SK-N-SH treated with all-trans-retinoic acid at 6 μM for 48 hours (cell line): ENCODE results near the gene RMC1.

Source experiments
- CSDC2 ChIP-seq: fragments of 250-450 bp; sonication (Bioruptor Pico); IDR thresholded peaks from 2 replicates; pipeline ENCODE4 v1.5.0; 2020; ENCODE audit warnings: mild to moderate bottlenecking, moderate library complexity
- CSRNP3 ChIP-seq: fragments of 250-450 bp; sonication (Bioruptor Pico); IDR thresholded peaks from 2 replicates; pipeline ENCODE4 v1.5.1; 2021; ENCODE audit warnings: mild to moderate bottlenecking, moderate library complexity
- ESRRG ChIP-seq: fragments of 250-450 bp; sonication (Bioruptor Pico); IDR thresholded peaks from 2 replicates; pipeline ENCODE4 v1.6.1; 2021; ENCODE audit warnings: mild to moderate bottlenecking
- OSR1 ChIP-seq: fragments of 250-450 bp; sonication (Bioruptor Pico); IDR thresholded peaks from 2 replicates; pipeline ENCODE4 v1.8.0; 2022; ENCODE audit warnings: moderate library complexity, mild to moderate bottlenecking, inconsistent platforms
- RARB ChIP-seq: fragments of 250-450 bp; sonication (Bioruptor Pico); IDR thresholded peaks from 2 replicates; pipeline ENCODE4 v1.8.0; 2021; ENCODE audit warnings: mild to moderate bottlenecking, moderate library complexity
- TCF4 ChIP-seq: fragments of 250-450 bp; sonication (Bioruptor Pico); IDR thresholded peaks from 2 replicates; pipeline ENCODE4 v1.8.0; 2021; ENCODE audit warnings: mild to moderate bottlenecking, moderate library complexity, borderline replicate concordance
- TSHZ2 ChIP-seq: fragments of 250-450 bp; sonication (Bioruptor Pico); IDR thresholded peaks from 2 replicates; pipeline ENCODE4 v1.5.0; 2020; ENCODE audit warnings: mild to moderate bottlenecking, moderate library complexity
- ZC3H10 ChIP-seq: fragments of 250-450 bp; sonication (Bioruptor Pico); IDR thresholded peaks from 2 replicates; pipeline ENCODE4 v1.5.1; 2021; ENCODE audit warnings: mild to moderate bottlenecking, moderate library complexity
- ZFP30 ChIP-seq: fragments of 450-650 bp; formaldehyde crosslinking; IDR thresholded peaks from 2 replicates; pipeline ENCODE4 v1.5.0; 2022; ENCODE audit warnings: mild to moderate bottlenecking, moderate library complexity
- ZNF8 ChIP-seq: fragments of 450-650 bp; formaldehyde crosslinking; IDR thresholded peaks from 2 replicates; pipeline ENCODE4 v1.5.0; 2020; ENCODE audit warnings: mild to moderate bottlenecking, moderate library complexity

- no peak for TF ChIP-seq ZC3H10
- TF ChIP-seq TSHZ2 (CRISPR knock-in tag), result no peak
- no peak for TF ChIP-seq CSDC2 (CRISPR knock-in tag)
- TF ChIP-seq TCF4, result no peak
- TF ChIP-seq RARB (CRISPR knock-in tag), result no peak
- no peak for TF ChIP-seq ESRRG (CRISPR knock-in tag)
- no peak for TF ChIP-seq ZNF8
- no peak for TF ChIP-seq OSR1 (CRISPR knock-in tag)
- TF ChIP-seq ZFP30 (CRISPR knock-in tag), result no peak
- no peak for TF ChIP-seq CSRNP3 (CRISPR knock-in tag)
Observed at GRCh38 chr18:23565916-23566547, 62.7 kb downstream of the RMC1 start.
